AG09309 (cell line): ENCODE measurements around the gene CD2AP.

ENCODE experiments used
- DNase-seq: peaks from one replicate; pipeline ENCODE4 v3.0.0-alpha.2; 2010; ENCODE audit warnings: low read depth
- H3K4me3 ChIP-seq: 2 replicates; pipeline ENCODE4 v1.5.1; 2011; ENCODE audit warnings: mild to moderate bottlenecking, low read depth, low read length, moderate library complexity; ENCODE audit not compliant: control insufficient read depth
- CTCF ChIP-seq: IDR thresholded peaks from 2 replicates; pipeline ENCODE4 v1.5.1; 2011; ENCODE audit warnings: mild to moderate bottlenecking, low read depth, low read length, inconsistent platforms; ENCODE audit not compliant: insufficient read depth, control insufficient read depth; ENCODE audit errors: missing control alignments

Gene CD2AP

GRCh38 chr6:47512872-47513271 is 35.3 kb downstream of the CD2AP start:
- DNase-seq = no peak
- no peak for TF ChIP-seq CTCF
- H3K4me3 ChIP-seq = no peak overlapping the region

- DNase-seq = no peak
- no peak overlapping the region for H3K4me3 ChIP-seq
- no peak for TF ChIP-seq CTCF
These were observed 41.7 kb downstream of the CD2AP start for GRCh38 chr6:47519279-47519678.

- H3K4me3 ChIP-seq = no peak overlapping the region
- DNase-seq = no peak
- no peak for TF ChIP-seq CTCF
These were observed 42.7 kb downstream of the CD2AP start for GRCh38 chr6:47520282-47520681.

GRCh38 chr6:47521961-47522360 is 44.4 kb downstream of the CD2AP start:
- no peak for TF ChIP-seq CTCF
- no peak overlapping the region for H3K4me3 ChIP-seq
- DNase-seq = no peak

- no peak for DNase-seq
- no peak overlapping the region for H3K4me3 ChIP-seq
- no peak for TF ChIP-seq CTCF
These were observed 46.7 kb downstream of the CD2AP start for GRCh38 chr6:47524136-47524845.

- H3K4me3 ChIP-seq = no peak overlapping the region
- no peak for DNase-seq
- TF ChIP-seq CTCF = no peak
These were observed 47.9 kb downstream of the CD2AP start for GRCh38 chr6:47525330-47526057.
